Sigmoid colon (tissue), 4 donors: ENCODE data around the gene CDKAL1.

ENCODE experiments used
- POLR2A ChIP-seq, 2 donors: fragments of 450-650 bp; IDR thresholded peaks; one replicate each; pipeline ENCODE4 v1.6.1; 2016; ENCODE audit warnings: antibody characterized with exemption in 2 of 2, mild to moderate bottlenecking in 2 of 2, moderate library complexity in 2 of 2
- POLR2AphosphoS5 ChIP-seq, 4 donors: sonication (generic); formaldehyde crosslinking; IDR thresholded peaks; one replicate each; pipeline ENCODE4 v1.6.1; 2017; ENCODE audit warnings: antibody characterized with exemption in 4 of 4
- TF ChIP-seq, protein P1 (sequence below), 4 experiments: fragments of 450-650 bp in 3 of 4; fragments of 200-600 bp in 1 of 4; IDR thresholded peaks; one replicate each; pipeline ENCODE4 v1.5.1; 2016 to 2019; ENCODE audit warnings: antibody characterized with exemption in 4 of 4, mild to moderate bottlenecking in 3 of 4, moderate library complexity in 2 of 4

DNA sequence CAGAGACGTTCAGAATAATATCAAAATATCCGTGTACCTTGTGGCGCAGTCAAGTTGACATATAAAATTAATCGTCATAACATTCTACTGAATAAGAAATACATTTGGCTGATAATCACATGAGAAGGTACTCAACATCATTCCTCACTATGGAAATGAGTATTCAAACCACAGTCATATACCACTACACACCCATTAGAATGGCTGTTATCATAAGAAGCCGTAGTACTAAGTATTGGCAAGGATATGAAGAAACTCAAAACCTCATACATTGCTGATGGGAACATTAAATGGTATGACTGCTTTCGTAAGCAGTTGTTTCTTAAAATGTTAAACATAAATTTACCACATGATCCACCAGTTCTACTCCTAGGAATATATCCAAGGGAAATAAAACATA, 244.7 kb downstream of the CDKAL1 start:
- TF ChIP-seq, protein P1, sequence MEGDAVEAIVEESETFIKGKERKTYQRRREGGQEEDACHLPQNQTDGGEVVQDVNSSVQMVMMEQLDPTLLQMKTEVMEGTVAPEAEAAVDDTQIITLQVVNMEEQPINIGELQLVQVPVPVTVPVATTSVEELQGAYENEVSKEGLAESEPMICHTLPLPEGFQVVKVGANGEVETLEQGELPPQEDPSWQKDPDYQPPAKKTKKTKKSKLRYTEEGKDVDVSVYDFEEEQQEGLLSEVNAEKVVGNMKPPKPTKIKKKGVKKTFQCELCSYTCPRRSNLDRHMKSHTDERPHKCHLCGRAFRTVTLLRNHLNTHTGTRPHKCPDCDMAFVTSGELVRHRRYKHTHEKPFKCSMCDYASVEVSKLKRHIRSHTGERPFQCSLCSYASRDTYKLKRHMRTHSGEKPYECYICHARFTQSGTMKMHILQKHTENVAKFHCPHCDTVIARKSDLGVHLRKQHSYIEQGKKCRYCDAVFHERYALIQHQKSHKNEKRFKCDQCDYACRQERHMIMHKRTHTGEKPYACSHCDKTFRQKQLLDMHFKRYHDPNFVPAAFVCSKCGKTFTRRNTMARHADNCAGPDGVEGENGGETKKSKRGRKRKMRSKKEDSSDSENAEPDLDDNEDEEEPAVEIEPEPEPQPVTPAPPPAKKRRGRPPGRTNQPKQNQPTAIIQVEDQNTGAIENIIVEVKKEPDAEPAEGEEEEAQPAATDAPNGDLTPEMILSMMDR (IDR thresholded peaks at IDR 0.05) = no peak
- TF ChIP-seq POLR2AphosphoS5 (IDR thresholded peaks at IDR 0.05) = no peak
- no peak for TF ChIP-seq POLR2A (IDR thresholded peaks at IDR 0.05)
